ENCODE results near the gene SMYD3. TPM values are rescaled to one million over a fixed set of nuclear protein-coding genes. Genes with fewer than 3 reads are reported as not detected.

Gene SMYD3
- total RNA-seq, 1 donor from 2014 or later, result 23.9 TPM

- Mint-ChIP-seq H3K27me3 (no peaks in the 10 kb centered on the region), H3K4me1 (peaks cover 15% of the 10 kb centered on the region), H3K9me3 (no peaks in the 10 kb centered on the region), H3K27ac (no peak overlapping the region), H3K36me3 (ENCODE audit: low read depth) (peaks cover 2% of the 10 kb centered on the region), H3K4me3 (no peak overlapping the region)
- intact Hi-C loops (cut with micrococcal nuclease), result no loop called here
- no peak for DNase-seq
Observed at GRCh38 chr1:246511203-246511602, 4.1 kb upstream of the SMYD3 start.

- peaks cover 6% of the 10 kb centered on the region for H3K36me3 Mint-ChIP-seq (ENCODE audit: low read depth)
- intact Hi-C loops (cut with micrococcal nuclease), result no loop called here
- H3K4me1 Mint-ChIP-seq, result peaks cover 22% of the 10 kb centered on the region
- no peak overlapping the region for H3K4me3 Mint-ChIP-seq
- no peak for DNase-seq
- H3K27ac Mint-ChIP-seq, result no peak overlapping the region
- no peaks in the 10 kb centered on the region for H3K9me3 Mint-ChIP-seq
- H3K27me3 Mint-ChIP-seq, result no peaks in the 10 kb centered on the region
Observed at GRCh38 chr1:246510147-246511030, 3.3 kb upstream of the SMYD3 start.

- no peak for DNase-seq
- intact Hi-C loops (cut with micrococcal nuclease), result loop anchor here (10.0 kb wide), 1 partner anchor 1534 kb away; no protein-coding TSS in a partner anchor
- Mint-ChIP-seq H3K27ac (no peak overlapping the region), H3K4me3 (no peak overlapping the region), H3K36me3 (ENCODE audit: low read depth) (peaks cover 6% of the 10 kb centered on the region), H3K27me3 (no peaks in the 10 kb centered on the region), H3K4me1 (peaks cover 23% of the 10 kb centered on the region), H3K9me3 (no peaks in the 10 kb centered on the region)
Observed at GRCh38 chr1:246508897-246509688, 2.0 kb upstream of the SMYD3 start.

- H3K4me1 Mint-ChIP-seq, result peaks cover 23% of the 10 kb centered on the region
- intact Hi-C loops (cut with micrococcal nuclease), result loop anchor here (10.0 kb wide), 1 partner anchor 1532 kb away; no protein-coding TSS in a partner anchor
- peak overlapping the region; percentile 93 for H3K4me3 Mint-ChIP-seq
- H3K27ac Mint-ChIP-seq, result peak overlapping the region; percentile 88
- no peaks in the 10 kb centered on the region for H3K9me3 Mint-ChIP-seq
- H3K36me3 Mint-ChIP-seq (ENCODE audit: low read depth), result peaks cover 8% of the 10 kb centered on the region
- DNase-seq, result no peak
- no peaks in the 10 kb centered on the region for H3K27me3 Mint-ChIP-seq
Observed at GRCh38 chr1:246506367-246506673, 759 bp downstream of the SMYD3 start.

DNA sequence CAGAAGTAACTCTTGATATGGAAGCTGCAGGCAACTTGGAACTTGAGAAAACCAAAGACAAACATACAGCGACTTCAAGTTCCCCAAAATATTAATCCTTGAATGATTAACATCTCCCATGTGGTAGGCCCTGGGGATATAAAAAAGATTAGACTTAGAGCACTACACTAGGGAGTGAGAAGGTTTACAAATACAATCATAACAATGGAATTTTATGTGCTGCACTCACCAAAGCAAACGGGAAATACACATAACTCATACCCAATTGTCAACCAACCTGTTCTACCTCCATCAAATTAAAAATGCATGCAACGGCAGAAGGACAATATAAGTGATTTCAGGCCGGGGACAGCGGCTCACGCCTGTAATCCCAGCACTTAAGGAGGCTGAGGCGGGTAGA, 3.7 kb downstream of the SMYD3 start:
- H3K4me3 Mint-ChIP-seq, result no peak overlapping the region
- no peaks in the 10 kb centered on the region for H3K9me3 Mint-ChIP-seq
- no peak overlapping the region for H3K27ac Mint-ChIP-seq

DNA sequence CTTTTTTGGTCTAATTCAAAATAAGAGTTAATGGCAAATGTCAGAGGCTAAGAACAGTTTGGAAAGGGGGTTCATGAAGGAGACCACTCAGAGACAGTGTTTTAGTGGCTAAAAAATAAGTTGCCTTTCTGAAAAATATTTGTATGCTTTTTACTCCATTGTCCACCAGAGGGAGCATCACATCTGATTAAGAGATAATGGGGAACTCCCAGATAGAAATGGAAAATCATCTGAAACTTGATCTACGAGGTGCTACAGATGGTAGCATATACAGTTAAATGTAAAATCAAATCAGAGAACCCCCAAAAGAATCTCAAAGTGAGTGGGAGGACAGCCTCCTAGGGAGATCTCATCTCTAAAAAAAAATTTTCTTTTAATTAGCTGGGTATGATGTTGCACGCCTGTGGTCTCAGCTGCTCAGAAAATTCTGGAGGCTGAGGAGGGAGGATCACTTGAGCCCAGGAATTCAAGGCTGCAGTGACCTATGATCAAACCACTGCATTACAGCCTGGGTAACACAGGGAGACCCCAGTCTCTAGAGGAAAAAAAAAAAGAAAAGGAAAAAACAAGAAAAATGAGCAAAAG, 9.7 kb downstream of the SMYD3 start:
- peak; percentile 81 for DNase-seq
- Mint-ChIP-seq H3K27ac (peak overlapping the region; percentile 46), H3K9me3 (no peaks in the 10 kb centered on the region), H3K4me1 (peaks cover 7% of the 10 kb centered on the region), H3K27me3 (no peaks in the 10 kb centered on the region), H3K4me3 (no peak overlapping the region), H3K36me3 (ENCODE audit: low read depth) (no peaks in the 10 kb centered on the region)
- intact Hi-C loops (cut with micrococcal nuclease), result loop anchor here (1.0 to 10.0 kb wide), 4 partner anchors 10 to 383 kb away; partner anchors contain the start of gene SMYD3

More for the DNA sequence above, 3.7 kb downstream of the SMYD3 start:
- peaks cover 23% of the 10 kb centered on the region for H3K4me1 Mint-ChIP-seq
- intact Hi-C loops (cut with micrococcal nuclease), result loop anchor here (10.0 kb wide), 1 partner anchor 1529 kb away; no protein-coding TSS in a partner anchor
- peaks cover 8% of the 10 kb centered on the region for H3K36me3 Mint-ChIP-seq (ENCODE audit: low read depth)
- DNase-seq, result no peak
- H3K27me3 Mint-ChIP-seq, result no peaks in the 10 kb centered on the region

DNA sequence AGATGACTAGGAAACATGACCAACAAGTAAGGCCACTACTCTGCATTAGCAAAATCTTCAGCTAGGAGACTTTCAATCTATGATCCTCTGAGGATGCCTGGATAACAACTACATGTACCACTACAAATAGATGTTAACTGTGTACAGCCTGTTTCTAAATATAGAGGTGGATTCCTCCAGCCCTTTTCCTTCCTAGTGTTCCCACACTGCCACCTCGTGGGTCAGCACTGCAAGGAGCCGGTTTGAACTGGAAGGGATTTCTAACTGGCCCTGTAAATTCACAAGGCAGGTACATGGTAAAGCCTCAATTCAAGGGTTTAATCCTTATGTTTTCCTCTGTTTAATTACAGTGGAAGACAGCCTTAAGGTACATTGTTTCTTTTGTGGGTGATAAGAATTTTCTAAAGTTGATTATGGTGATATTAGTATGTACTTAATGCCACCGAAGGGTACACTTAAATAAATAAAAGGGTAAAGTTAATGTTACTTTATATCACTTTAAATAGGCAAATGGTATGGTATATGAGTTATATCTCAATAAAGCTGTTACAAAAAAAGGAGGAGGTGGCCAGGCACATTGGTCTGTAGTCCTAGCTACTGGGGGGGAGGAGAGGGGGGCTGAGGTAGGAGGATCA, 14.4 kb downstream of the SMYD3 start:
- peak; percentile 79 for DNase-seq

DNA sequence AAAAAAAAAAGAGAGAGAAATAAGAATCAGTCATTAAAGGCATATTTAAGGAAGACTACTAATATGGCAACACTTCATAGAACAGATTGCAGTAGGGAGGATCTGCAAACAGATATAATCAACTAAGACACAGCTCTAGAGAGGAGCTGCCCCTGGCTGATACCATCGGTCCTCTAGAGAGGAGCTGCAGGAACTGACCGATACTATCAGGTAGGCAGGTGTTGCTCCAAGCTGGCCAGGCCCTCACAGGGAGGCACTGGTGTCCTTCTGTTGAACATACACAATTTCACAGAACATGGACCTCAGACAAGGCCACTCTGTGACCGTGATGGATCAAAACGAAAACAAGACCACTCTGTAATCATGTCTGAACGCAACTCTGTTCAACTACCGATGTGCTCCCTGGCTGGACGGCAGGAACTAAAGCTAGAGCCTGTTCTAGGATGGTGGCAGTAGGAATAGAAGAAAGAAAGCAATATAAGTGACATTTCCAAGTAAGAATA, 15.5 kb downstream of the SMYD3 start:
- Mint-ChIP-seq H3K27ac (no peak overlapping the region), H3K36me3 (ENCODE audit: low read depth) (no peaks in the 10 kb centered on the region), H3K4me3 (no peak overlapping the region), H3K27me3 (no peaks in the 10 kb centered on the region), H3K9me3 (no peaks in the 10 kb centered on the region), H3K4me1 (peaks cover 2% of the 10 kb centered on the region)
- intact Hi-C loops (cut with micrococcal nuclease), result loop anchor here (1.0 to 10.0 kb wide), 4 partner anchors 15 to 1334 kb away; no protein-coding TSS in a partner anchor
- no peak for DNase-seq

More for the DNA sequence above, 14.4 kb downstream of the SMYD3 start:
- Mint-ChIP-seq H3K27ac (no peak overlapping the region), H3K4me3 (no peak overlapping the region), H3K9me3 (no peaks in the 10 kb centered on the region), H3K27me3 (no peaks in the 10 kb centered on the region), H3K36me3 (ENCODE audit: low read depth) (no peaks in the 10 kb centered on the region), H3K4me1 (peaks cover 6% of the 10 kb centered on the region)
- intact Hi-C loops (cut with micrococcal nuclease), result loop anchor here (1.0 to 10.0 kb wide), 4 partner anchors 16 to 1335 kb away; no protein-coding TSS in a partner anchor

DNA sequence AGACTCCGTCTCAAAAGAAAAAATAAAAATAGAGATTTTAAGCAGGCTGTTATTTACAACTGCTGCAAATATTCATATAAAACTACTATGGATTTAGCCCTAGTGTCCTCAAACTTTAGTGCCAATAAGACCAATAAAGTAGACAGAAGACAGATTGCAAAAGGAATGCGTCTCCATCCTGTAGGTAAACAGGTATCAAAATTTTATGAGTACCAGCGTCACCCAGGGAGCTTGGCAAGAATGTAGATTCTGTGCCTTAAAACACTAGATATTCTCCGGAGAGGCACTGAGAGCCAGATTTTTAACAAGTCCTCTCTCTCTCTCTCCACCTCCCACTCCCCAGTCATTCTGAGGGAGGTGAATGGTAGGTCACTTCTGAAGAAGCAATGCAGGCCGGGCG, 18.4 kb downstream of the SMYD3 start:
- Mint-ChIP-seq H3K4me3 (no peak overlapping the region), H3K27me3 (no peaks in the 10 kb centered on the region), H3K4me1 (peaks cover 3% of the 10 kb centered on the region), H3K9me3 (no peaks in the 10 kb centered on the region), H3K27ac (no peak overlapping the region), H3K36me3 (ENCODE audit: low read depth) (no peaks in the 10 kb centered on the region)
- intact Hi-C loops (cut with micrococcal nuclease), result no loop called here
- DNase-seq, result no peak

- no peak overlapping the region for H3K4me3 Mint-ChIP-seq
- no peaks in the 10 kb centered on the region for H3K36me3 Mint-ChIP-seq (ENCODE audit: low read depth)
- no peaks in the 10 kb centered on the region for H3K9me3 Mint-ChIP-seq
- H3K27ac Mint-ChIP-seq, result no peak overlapping the region
- H3K27me3 Mint-ChIP-seq, result no peaks in the 10 kb centered on the region
- H3K4me1 Mint-ChIP-seq, result peaks cover 10% of the 10 kb centered on the region
- intact Hi-C loops (cut with micrococcal nuclease), result no loop called here
- no peak for DNase-seq
Observed at GRCh38 chr1:246483569-246483933, 23.5 kb downstream of the SMYD3 start.

- H3K4me3 Mint-ChIP-seq, result no peak overlapping the region
- H3K9me3 Mint-ChIP-seq, result no peaks in the 10 kb centered on the region
- no peaks in the 10 kb centered on the region for H3K27me3 Mint-ChIP-seq
- intact Hi-C loops (cut with micrococcal nuclease), result no loop called here
- H3K27ac Mint-ChIP-seq, result no peak overlapping the region
- DNase-seq, result no peak
- H3K4me1 Mint-ChIP-seq, result peaks cover 10% of the 10 kb centered on the region
- no peaks in the 10 kb centered on the region for H3K36me3 Mint-ChIP-seq (ENCODE audit: low read depth)
Observed at GRCh38 chr1:246482805-246483568, 24.1 kb downstream of the SMYD3 start.

DNA sequence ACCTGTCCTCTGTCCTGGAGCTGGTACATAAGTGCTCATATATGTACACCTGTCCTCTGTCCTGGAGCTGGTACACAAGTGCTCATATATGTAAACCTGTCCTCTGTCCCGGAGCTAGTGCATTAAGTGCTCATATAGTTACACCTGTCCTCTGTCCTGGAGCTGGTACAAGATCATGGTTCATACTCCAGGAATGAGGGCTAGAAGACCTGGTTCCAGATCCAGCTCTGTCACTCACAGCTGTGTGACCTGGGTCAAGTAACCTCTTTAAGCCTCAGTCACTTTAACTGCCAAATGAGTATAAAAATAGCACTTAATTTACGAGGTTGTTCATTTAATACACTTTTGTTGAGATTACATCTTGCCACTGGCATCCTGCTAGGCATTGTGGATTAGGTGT, 28.0 kb downstream of the SMYD3 start:
- no peaks in the 10 kb centered on the region for H3K36me3 Mint-ChIP-seq (ENCODE audit: low read depth)
- H3K4me3 Mint-ChIP-seq, result no peak overlapping the region
- H3K27ac Mint-ChIP-seq, result no peak overlapping the region
- H3K9me3 Mint-ChIP-seq, result no peaks in the 10 kb centered on the region
- H3K27me3 Mint-ChIP-seq, result no peaks in the 10 kb centered on the region
- intact Hi-C loops (cut with micrococcal nuclease), result loop anchor here (5.0 kb wide), 1 partner anchor 147 kb away; no protein-coding TSS in a partner anchor
- no peak for DNase-seq
- H3K4me1 Mint-ChIP-seq, result peaks cover 19% of the 10 kb centered on the region

All from activated CD4-positive, alpha-beta T cell treated with anti-CD3 and anti-CD28 coated beads, Interleukin-2, amount 10 ng/mL, durations not matched to agents 24 days and 14 days (primary cell).